ENCODE data around the gene ZNF621.
A peak's percentile ranks its signal among the peaks of the same experiment; 100 is the strongest.

ZNF621 gene

GRCh38 chr3:40476478-40477470, 48.0 kb upstream of the ZNF621 start, which contains the start of gene ZNF619 (continued):
- TF ChIP-seq ZNF600 (tag by site-specific recombination; IDR thresholded peaks at IDR 0.05) = peak; percentile 54
- TF ChIP-seq ZXDB (tag by site-specific recombination; IDR thresholded peaks at IDR 0.05) = 0 out of 2 replicates have a peak, but pooled peaks have one; percentile 19
- no peak for TF ChIP-seq ZBTB10 (tag by site-specific recombination; IDR thresholded peaks at IDR 0.05)
- no peak for TF ChIP-seq ZNF433 (tag by site-specific recombination; IDR thresholded peaks at IDR 0.05; ENCODE audit: low read depth)
- peak; percentile 48; the same call in 1 of the 2 replicates for TF ChIP-seq ZSCAN30 (tag by site-specific recombination; IDR thresholded peaks at IDR 0.05)
- no peak for TF ChIP-seq ZNF140 (tag by site-specific recombination; IDR thresholded peaks at IDR 0.05)
- no peak for TF ChIP-seq BCL11B (tag by site-specific recombination; IDR thresholded peaks at IDR 0.05; ENCODE audit: low read depth)
- peak; percentile 48; the same call in 1 of the 2 replicates for TF ChIP-seq ZNF76 (tag by site-specific recombination; IDR thresholded peaks at IDR 0.05; ENCODE audit: borderline replicate concordance, low read depth)
- TF ChIP-seq KLF16 (tag by site-specific recombination; IDR thresholded peaks at IDR 0.05) = no peak
- TF ChIP-seq ZBTB20 (tag by site-specific recombination; IDR thresholded peaks at IDR 0.05) = peak; percentile 63; the same call in 1 of the 2 replicates
- TF ChIP-seq KLF1 (tag by site-specific recombination; IDR thresholded peaks at IDR 0.05) = no peak
- peak; percentile 88 for TF ChIP-seq ZNF335 (tag by site-specific recombination; conservative IDR thresholded peaks at IDR 0.05)

GRCh38 chr3:40477666-40478065, 47.1 kb upstream of the ZNF621 start:
- H3K36me3 ChIP-seq (ENCODE audit: control insufficient read depth in 2 of 2, insufficient read depth in 1 of 2, low read length in 2 of 2) = no peaks in the 10 kb centered on the region
- POLR2A ChIA-PET = interaction anchor here (1.4 to 2.2 kb wide), 4 partner anchors 14 to 47 kb away, joined by 4 to 20 read pairs (median 9); partner anchors contain the start of genes RPL14, ZNF620 and ZNF621
- peak overlapping the region; percentile 73 for H3K4me3 ChIP-seq (ENCODE audit: low read depth, low read length)
- CTCF ChIA-PET = interaction anchor here (0.6 to 0.7 kb wide), 2 partner anchors 140 to 494 kb away, joined by 3 read pairs; no protein-coding TSS in a partner anchor
- no peaks in the 10 kb centered on the region; the same call in 1 of the 2 replicates for H3K4me1 ChIP-seq (ENCODE audit: control insufficient read depth, insufficient read depth, low read length)
- no peaks in the 10 kb centered on the region for H3K9me3 ChIP-seq (ENCODE audit: control insufficient read depth, insufficient read depth, low read depth, low read length)
- H3K27ac ChIP-seq (ENCODE audit: extremely low read depth, low read depth, low read length) = no peak overlapping the region
- TF ChIP-seq CTCF (tag by site-specific recombination; IDR thresholded peaks at IDR 0.05) = no peak
- TF ChIP-seq ZNF19 (tag by site-specific recombination; IDR thresholded peaks at IDR 0.05; ENCODE audit: low read depth) = no peak
- no peak for TF ChIP-seq PRDM10 (tag by site-specific recombination; IDR thresholded peaks at IDR 0.05)
- TF ChIP-seq ZBTB26 (tag by site-specific recombination; optimal IDR thresholded peaks at IDR 0.05) = no peak
- no peak for TF ChIP-seq ZNF791 (tag by site-specific recombination; IDR thresholded peaks at IDR 0.05)
- TF ChIP-seq ZNF174 (tag by site-specific recombination; IDR thresholded peaks at IDR 0.05) = no peak
